Fibroblast of mammary gland (primary cell): ENCODE measurements around the gene TMEM163.

Experiments
- DNase-seq: peaks from one replicate; pipeline ENCODE4 v3.0.0-alpha.2; 2010; ENCODE audit warnings: low read depth
- H3K4me3 ChIP-seq: 2 replicates; pipeline ENCODE4 v1.5.1; 2011; ENCODE audit warnings: low read depth, mild to moderate bottlenecking, low read length, moderate library complexity; ENCODE audit not compliant: control insufficient read depth
- CTCF ChIP-seq: conservative IDR thresholded peaks from 2 replicates; pipeline ENCODE4 v1.5.1; 2011; ENCODE audit warnings: low read depth, low read length, inconsistent platforms; ENCODE audit not compliant: control insufficient read depth, insufficient read depth

TMEM163 gene

GRCh38 chr2:134639265-134639664 lies 79.5 kb downstream of the TMEM163 start:
- no peak for DNase-seq
- TF ChIP-seq CTCF: no peak
- no peak overlapping the region for H3K4me3 ChIP-seq

GRCh38 chr2:134636714-134637113 lies 82.1 kb downstream of the TMEM163 start:
- TF ChIP-seq CTCF: no peak
- DNase-seq: no peak
- H3K4me3 ChIP-seq: no peak overlapping the region

GRCh38 chr2:134634054-134634753 lies 84.6 kb downstream of the TMEM163 start:
- no peak for TF ChIP-seq CTCF
- H3K4me3 ChIP-seq: no peak overlapping the region
- DNase-seq: no peak

- TF ChIP-seq CTCF: no peak
- DNase-seq: no peak
- no peak overlapping the region for H3K4me3 ChIP-seq
These were observed 88.2 kb downstream of the TMEM163 start for GRCh38 chr2:134630504-134631159.

GRCh38 chr2:134628453-134628852 lies 90.3 kb downstream of the TMEM163 start:
- DNase-seq: no peak
- H3K4me3 ChIP-seq: no peak overlapping the region
- TF ChIP-seq CTCF: no peak

- DNase-seq: no peak
- H3K4me3 ChIP-seq: no peak overlapping the region
- no peak for TF ChIP-seq CTCF
These were observed 92.0 kb downstream of the TMEM163 start for GRCh38 chr2:134626781-134627180.
